ENCODE results near the gene CDC14B.

Gene CDC14B

GRCh38 chr9:96519095-96519494 is 100.5 kb downstream of the CDC14B start:
- no peak overlapping the region for H3K4ac ChIP-seq (ENCODE audit: low read depth in 1 of 2, low read length in 2 of 2)
- H3K9me3 ChIP-seq (ENCODE audit: control insufficient read depth, low read length): no peaks in the 10 kb centered on the region
- H2BK120ac ChIP-seq (ENCODE audit: low read depth, low read length): no peak overlapping the region
- H2BK5ac ChIP-seq (ENCODE audit: low read depth, low read length, poor library complexity, severe bottlenecking): no peak overlapping the region
- 95% methylated on average over 5 of the region's 7 CpGs for WGBS
- H3K18ac ChIP-seq (ENCODE audit: low read depth in 1 of 2, low read length in 2 of 2): no peak overlapping the region
- H3K4me2 ChIP-seq (ENCODE audit: low read length, poor library complexity, severe bottlenecking): no peak overlapping the region
- no peak overlapping the region for H2BK12ac ChIP-seq (ENCODE audit: low read length in 2 of 2)
- H4K8ac ChIP-seq (ENCODE audit: low read length): no peak overlapping the region
- no peak overlapping the region for H3K27ac ChIP-seq (ENCODE audit: low read length, poor library complexity, severe bottlenecking)
- no peak overlapping the region for H2AK5ac ChIP-seq (ENCODE audit: low read length, severe bottlenecking)
- peaks cover 8 to 41% of the 10 kb centered on the region in 2 experiments for H3K36me3 ChIP-seq (ENCODE audit: control insufficient read depth in 1 of 2, insufficient read depth in 2 of 2, low read depth in 1 of 2, low read length in 2 of 2)
- no peak for DNase-seq
- H3K9ac ChIP-seq (ENCODE audit: low read length): peak overlapping the region; percentile 83
- no peak overlapping the region for H3K4me3 ChIP-seq (ENCODE audit: insufficient read depth in 1 of 2, low read depth in 1 of 2, low read length in 2 of 2)
- no peak overlapping the region for H2AFZ ChIP-seq (ENCODE audit: low read depth, low read length)
- H2BK15ac ChIP-seq (ENCODE audit: low read depth, poor library complexity, severe bottlenecking): no peak overlapping the region
- no peaks in the 10 kb centered on the region for H3K27me3 ChIP-seq (ENCODE audit: control insufficient read depth in 1 of 2, insufficient read depth in 1 of 2, low read length in 2 of 2)
- no peak overlapping the region for H3K23ac ChIP-seq (ENCODE audit: low read length in 2 of 2)
- H3K14ac ChIP-seq (ENCODE audit: low read length in 2 of 2): no peak overlapping the region
- H4K91ac ChIP-seq (ENCODE audit: low read length): no peak overlapping the region
- peaks cover 3% of the 10 kb centered on the region for H3K4me1 ChIP-seq (ENCODE audit: control insufficient read depth, insufficient read depth, low read depth, low read length)
- peaks cover 1% of the 10 kb centered on the region for H3K79me1 ChIP-seq (replicated peaks; ENCODE audit: low read length, poor library complexity, severe bottlenecking)

GRCh38 chr9:96515621-96516470 is 103.8 kb downstream of the CDC14B start:
- H3K79me1 ChIP-seq (replicated peaks; ENCODE audit: low read length, poor library complexity, severe bottlenecking): peaks cover 7% of the 10 kb centered on the region
- peak overlapping the region in 1 of 2 experiments; percentile 47 for H2BK12ac ChIP-seq (ENCODE audit: low read length in 2 of 2)
- no peak overlapping the region for H2BK5ac ChIP-seq (ENCODE audit: low read depth, low read length, poor library complexity, severe bottlenecking)
- no peak overlapping the region for H3K14ac ChIP-seq (ENCODE audit: low read length in 2 of 2)
- H3K4ac ChIP-seq (ENCODE audit: low read depth in 1 of 2, low read length in 2 of 2): no peak overlapping the region
- no peaks in the 10 kb centered on the region for H3K27me3 ChIP-seq (ENCODE audit: control insufficient read depth in 1 of 2, insufficient read depth in 1 of 2, low read length in 2 of 2)
- no peak overlapping the region for H2BK15ac ChIP-seq (ENCODE audit: low read depth, poor library complexity, severe bottlenecking)
- H3K4me2 ChIP-seq (ENCODE audit: low read length, poor library complexity, severe bottlenecking): no peak overlapping the region
- H3K9ac ChIP-seq (ENCODE audit: low read length): peak overlapping the region; percentile 88
- H3K18ac ChIP-seq (ENCODE audit: low read depth in 1 of 2, low read length in 2 of 2): no peak overlapping the region
- no peaks in the 10 kb centered on the region for H3K9me3 ChIP-seq (ENCODE audit: control insufficient read depth, low read length)
- H3K4me3 ChIP-seq (ENCODE audit: insufficient read depth in 1 of 2, low read depth in 1 of 2, low read length in 2 of 2): peak overlapping the region in 1 of 2 experiments; percentile 45
- H4K8ac ChIP-seq (ENCODE audit: low read length): no peak overlapping the region
- no peak overlapping the region for H3K23ac ChIP-seq (ENCODE audit: low read length in 2 of 2)
- peak; percentile 11 for DNase-seq
- H2AK5ac ChIP-seq (ENCODE audit: low read length, severe bottlenecking): peak overlapping the region; percentile 49
- H3K4me1 ChIP-seq (ENCODE audit: control insufficient read depth, insufficient read depth, low read depth, low read length): peaks cover 9% of the 10 kb centered on the region
- no peak overlapping the region for H2AFZ ChIP-seq (ENCODE audit: low read depth, low read length)
- H2BK120ac ChIP-seq (ENCODE audit: low read depth, low read length): no peak overlapping the region
- H3K36me3 ChIP-seq (ENCODE audit: control insufficient read depth in 1 of 2, insufficient read depth in 2 of 2, low read depth in 1 of 2, low read length in 2 of 2): peaks cover 11 to 38% of the 10 kb centered on the region in 2 experiments
- no peak overlapping the region for H3K27ac ChIP-seq (ENCODE audit: low read length, poor library complexity, severe bottlenecking)
- 54% methylated on average over 3 of the region's 5 CpGs for WGBS
- H4K91ac ChIP-seq (ENCODE audit: low read length): no peak overlapping the region

- Histone ChIP-seq H3K14ac (ENCODE audit: low read length in 2 of 2) (no peak overlapping the region), H3K4me3 (ENCODE audit: insufficient read depth in 1 of 2, low read depth in 1 of 2, low read length in 2 of 2) (peak overlapping the region in 1 of 2 experiments; percentile 45), H3K27ac (ENCODE audit: low read length, poor library complexity, severe bottlenecking) (peak overlapping the region; percentile 65), H3K79me1 (replicated peaks; ENCODE audit: low read length, poor library complexity, severe bottlenecking) (peaks cover 7% of the 10 kb centered on the region), H3K4me2 (ENCODE audit: low read length, poor library complexity, severe bottlenecking) (no peak overlapping the region), H3K27me3 (ENCODE audit: control insufficient read depth in 1 of 2, insufficient read depth in 1 of 2, low read length in 2 of 2) (no peaks in the 10 kb centered on the region), H4K8ac (ENCODE audit: low read length) (no peak overlapping the region), H3K9ac (ENCODE audit: low read length) (peak overlapping the region; percentile 88), H2BK15ac (ENCODE audit: low read depth, poor library complexity, severe bottlenecking) (no peak overlapping the region), H3K4ac (ENCODE audit: low read depth in 1 of 2, low read length in 2 of 2) (no peak overlapping the region), H2BK5ac (ENCODE audit: low read depth, low read length, poor library complexity, severe bottlenecking) (no peak overlapping the region), H3K23ac (ENCODE audit: low read length in 2 of 2) (no peak overlapping the region), H3K36me3 (ENCODE audit: control insufficient read depth in 1 of 2, insufficient read depth in 2 of 2, low read depth in 1 of 2, low read length in 2 of 2) (peaks cover 9 to 44% of the 10 kb centered on the region in 2 experiments), H2BK12ac (ENCODE audit: low read length in 2 of 2) (no peak overlapping the region), H3K4me1 (ENCODE audit: control insufficient read depth, insufficient read depth, low read depth, low read length) (peaks cover 9% of the 10 kb centered on the region), H4K91ac (ENCODE audit: low read length) (no peak overlapping the region), H3K18ac (ENCODE audit: low read depth in 1 of 2, low read length in 2 of 2) (peak overlapping the region in 1 of 2 experiments; percentile 59), H2AFZ (ENCODE audit: low read depth, low read length) (no peak overlapping the region), H2BK120ac (ENCODE audit: low read depth, low read length) (no peak overlapping the region), H2AK5ac (ENCODE audit: low read length, severe bottlenecking) (no peak overlapping the region), H3K9me3 (ENCODE audit: control insufficient read depth, low read length) (no peaks in the 10 kb centered on the region)
- DNase-seq: no peak
- WGBS: no CpG with 5 or more reads among the region's 3 CpGs
These were observed 104.9 kb downstream of the CDC14B start for GRCh38 chr9:96514800-96515158.

GRCh38 chr9:96514108-96514799 is 105.4 kb downstream of the CDC14B start:
- no peak overlapping the region for H3K4me2 ChIP-seq (ENCODE audit: low read length, poor library complexity, severe bottlenecking)
- H4K8ac ChIP-seq (ENCODE audit: low read length): no peak overlapping the region
- 86% methylated on average over 6 of the region's 9 CpGs for WGBS
- peak; percentile 78 for DNase-seq
- peak overlapping the region; percentile 88 for H3K9ac ChIP-seq (ENCODE audit: low read length)
- H3K4me3 ChIP-seq (ENCODE audit: insufficient read depth in 1 of 2, low read depth in 1 of 2, low read length in 2 of 2): peak overlapping the region in 1 of 2 experiments; percentile 45
- H3K14ac ChIP-seq (ENCODE audit: low read length in 2 of 2): no peak overlapping the region
- H3K79me1 ChIP-seq (replicated peaks; ENCODE audit: low read length, poor library complexity, severe bottlenecking): peaks cover 7% of the 10 kb centered on the region
- no peak overlapping the region for H4K91ac ChIP-seq (ENCODE audit: low read length)
- H2AFZ ChIP-seq (ENCODE audit: low read depth, low read length): no peak overlapping the region
- H2AK5ac ChIP-seq (ENCODE audit: low read length, severe bottlenecking): no peak overlapping the region
- no peak overlapping the region for H2BK15ac ChIP-seq (ENCODE audit: low read depth, poor library complexity, severe bottlenecking)
- no peak overlapping the region for H2BK120ac ChIP-seq (ENCODE audit: low read depth, low read length)
- H3K4me1 ChIP-seq (ENCODE audit: control insufficient read depth, insufficient read depth, low read depth, low read length): peaks cover 9% of the 10 kb centered on the region
- peak overlapping the region; percentile 82 for H3K27ac ChIP-seq (ENCODE audit: low read length, poor library complexity, severe bottlenecking)
- H3K23ac ChIP-seq (ENCODE audit: low read length in 2 of 2): no peak overlapping the region
- no peak overlapping the region for H3K4ac ChIP-seq (ENCODE audit: low read depth in 1 of 2, low read length in 2 of 2)
- no peaks in the 10 kb centered on the region for H3K27me3 ChIP-seq (ENCODE audit: control insufficient read depth in 1 of 2, insufficient read depth in 1 of 2, low read length in 2 of 2)
- H3K18ac ChIP-seq (ENCODE audit: low read depth in 1 of 2, low read length in 2 of 2): peak overlapping the region in 1 of 2 experiments; percentile 59
- H2BK12ac ChIP-seq (ENCODE audit: low read length in 2 of 2): no peak overlapping the region
- no peak overlapping the region for H2BK5ac ChIP-seq (ENCODE audit: low read depth, low read length, poor library complexity, severe bottlenecking)
- no peaks in the 10 kb centered on the region for H3K9me3 ChIP-seq (ENCODE audit: control insufficient read depth, low read length)
- H3K36me3 ChIP-seq (ENCODE audit: control insufficient read depth in 1 of 2, insufficient read depth in 2 of 2, low read depth in 1 of 2, low read length in 2 of 2): peaks cover 9 to 50% of the 10 kb centered on the region in 2 experiments
